HG03066 (cell line): ENCODE data around the gene SELENON.

ENCODE experiments used
- ATAC-seq: cut with Tn5 transposase; IDR thresholded peaks from one replicate; pipeline ENCODE4 v1.9.1; 2021; ENCODE audit warnings: low read depth; ENCODE audit not compliant: unreplicated experiment

Gene SELENON

GRCh38 chr1:25769625-25770383, 30.2 kb upstream of the SELENON start:
- no peak for ATAC-seq

GRCh38 chr1:25770541-25771220, 29.3 kb upstream of the SELENON start:
- no peak for ATAC-seq

GRCh38 chr1:25771221-25772114, 28.5 kb upstream of the SELENON start:
- ATAC-seq, result no peak

- no peak for ATAC-seq
These were observed 27.8 kb upstream of the SELENON start for GRCh38 chr1:25772164-25772563.

- ATAC-seq, result no peak
These were observed 27.2 kb upstream of the SELENON start for GRCh38 chr1:25772692-25773245.

GRCh38 chr1:25773441-25774125, 26.4 kb upstream of the SELENON start:
- no peak for ATAC-seq

GRCh38 chr1:25774206-25774803, 25.7 kb upstream of the SELENON start:
- ATAC-seq, result no peak

- no peak for ATAC-seq
These were observed 24.8 kb upstream of the SELENON start for GRCh38 chr1:25774921-25775771.

GRCh38 chr1:25779388-25779787, 20.6 kb upstream of the SELENON start:
- no peak for ATAC-seq

GRCh38 chr1:25779894-25780293, 20.1 kb upstream of the SELENON start:
- ATAC-seq, result no peak

GRCh38 chr1:25780318-25781129, 19.5 kb upstream of the SELENON start:
- ATAC-seq, result no peak

GRCh38 chr1:25781130-25781433, 18.9 kb upstream of the SELENON start:
- ATAC-seq, result no peak

GRCh38 chr1:25782608-25783201, 17.3 kb upstream of the SELENON start:
- ATAC-seq, result no peak

GRCh38 chr1:25784575-25785051, 15.4 kb upstream of the SELENON start:
- ATAC-seq, result no peak

GRCh38 chr1:25785333-25786067, 14.5 kb upstream of the SELENON start:
- ATAC-seq, result no peak

GRCh38 chr1:25786887-25787759, 12.9 kb upstream of the SELENON start:
- no peak for ATAC-seq
